HG03354 (cell line): Measurements from ENCODE around the gene SPATA31C2.
"Not testable (repeated sequence)": the region's sequence is repeated elsewhere in the genome, so short reads cannot be mapped to it uniquely, and the experiment has no call there.

ENCODE experiments used
- ATAC-seq: cut with Tn5 transposase; IDR thresholded peaks from one replicate; pipeline ENCODE4 v1.9.1; 2021; ENCODE audit warnings: mild to moderate bottlenecking; ENCODE audit not compliant: unreplicated experiment, poor library complexity, severe bottlenecking

The SPATA31C2 gene

DNA sequence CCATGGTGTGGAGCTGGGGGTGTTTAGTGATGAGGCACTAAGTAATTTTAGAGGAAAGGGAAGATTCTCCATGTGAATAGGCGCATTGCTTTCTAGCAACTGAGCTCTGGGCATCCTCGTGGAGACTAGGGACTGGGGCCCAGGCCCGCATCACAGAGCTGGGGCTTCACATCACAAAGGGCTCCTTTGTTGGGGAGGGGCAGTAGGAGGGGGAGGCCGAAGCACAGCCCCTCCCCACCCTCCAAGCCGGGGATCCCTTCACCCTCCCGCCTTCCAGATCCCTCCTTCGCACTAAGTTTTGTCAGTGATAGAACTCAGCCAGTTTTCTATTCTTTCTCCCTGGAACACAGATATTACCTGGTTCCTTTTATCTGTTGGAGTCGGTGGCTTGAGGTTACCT lies at the start of gene SPATA31C2:
Gene SPATA31C2, minus strand, starts transcription at position 101 of the 400 bp plus-strand sequence. Its CDS starts 29 bp downstream, at position 72.
- ATAC-seq: not testable (repeated sequence)

DNA sequence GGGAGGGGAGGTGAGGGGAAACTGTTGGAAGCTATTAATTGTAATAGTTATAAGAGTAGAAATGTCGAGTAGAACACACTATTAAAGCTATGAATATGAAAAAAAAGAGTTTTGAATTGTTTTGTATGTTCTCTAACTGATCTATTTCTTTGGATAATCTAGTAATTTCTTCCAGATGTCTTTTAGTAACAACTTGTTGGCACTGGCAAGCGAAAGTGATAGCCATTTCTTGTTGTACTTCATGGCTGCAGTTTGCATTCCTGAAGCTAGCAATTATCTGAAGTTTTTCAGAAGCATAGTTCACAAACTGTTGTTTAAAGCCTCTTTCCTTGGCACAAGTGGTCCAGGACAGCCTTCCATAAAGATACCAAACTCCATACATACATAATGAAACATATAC lies 49.4 kb upstream of the SPATA31C2 start:
- ATAC-seq: no peak

DNA sequence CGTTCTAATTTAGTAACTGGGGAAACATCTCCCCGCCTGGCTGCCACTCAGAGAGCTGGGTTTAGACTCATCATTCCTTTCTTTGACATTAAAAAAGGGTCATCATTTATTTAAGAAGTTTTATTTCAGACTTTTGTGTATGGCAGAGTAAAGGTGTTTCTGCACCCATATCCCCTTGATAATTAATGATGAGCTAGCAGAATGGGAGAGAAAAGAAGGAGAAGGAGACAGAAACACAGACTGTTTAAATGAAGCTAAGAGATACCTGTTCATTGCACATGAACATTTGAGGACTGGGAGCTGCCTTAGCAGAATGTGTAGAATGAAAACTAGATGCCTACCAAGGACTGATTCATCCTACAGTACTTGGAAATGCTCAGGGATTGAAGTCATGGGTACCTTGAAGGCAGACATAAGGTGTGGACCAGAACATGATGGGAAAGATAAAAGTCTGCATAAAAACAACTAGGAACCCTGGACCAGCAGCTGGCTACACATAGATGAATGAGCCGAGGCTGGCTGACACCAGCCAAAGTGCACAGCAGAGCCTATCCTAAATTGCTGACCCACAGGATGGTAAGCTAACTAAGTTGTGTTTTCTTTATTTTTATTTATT lies 48.3 kb upstream of the SPATA31C2 start:
- no peak for ATAC-seq

DNA sequence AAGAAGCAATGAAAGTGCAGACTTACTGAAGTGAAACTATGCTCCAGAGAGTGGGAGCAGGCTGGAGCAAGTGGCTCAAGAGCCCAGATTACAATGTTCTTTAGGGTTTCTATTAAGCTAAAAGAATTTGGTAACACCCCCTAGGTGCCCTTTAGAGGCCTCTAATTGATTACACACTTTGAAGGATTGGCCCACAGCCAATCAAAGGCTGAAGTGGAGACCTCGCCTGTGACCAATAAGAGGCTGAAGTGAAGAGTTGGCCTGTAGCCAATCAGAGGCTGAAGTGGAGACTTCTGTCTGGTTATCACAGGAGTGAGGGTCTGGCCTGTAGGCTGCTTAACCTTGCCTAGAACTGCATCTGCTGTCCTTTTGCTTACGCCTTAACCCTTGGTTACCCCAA lies 46.7 kb upstream of the SPATA31C2 start:
- ATAC-seq: no peak

DNA sequence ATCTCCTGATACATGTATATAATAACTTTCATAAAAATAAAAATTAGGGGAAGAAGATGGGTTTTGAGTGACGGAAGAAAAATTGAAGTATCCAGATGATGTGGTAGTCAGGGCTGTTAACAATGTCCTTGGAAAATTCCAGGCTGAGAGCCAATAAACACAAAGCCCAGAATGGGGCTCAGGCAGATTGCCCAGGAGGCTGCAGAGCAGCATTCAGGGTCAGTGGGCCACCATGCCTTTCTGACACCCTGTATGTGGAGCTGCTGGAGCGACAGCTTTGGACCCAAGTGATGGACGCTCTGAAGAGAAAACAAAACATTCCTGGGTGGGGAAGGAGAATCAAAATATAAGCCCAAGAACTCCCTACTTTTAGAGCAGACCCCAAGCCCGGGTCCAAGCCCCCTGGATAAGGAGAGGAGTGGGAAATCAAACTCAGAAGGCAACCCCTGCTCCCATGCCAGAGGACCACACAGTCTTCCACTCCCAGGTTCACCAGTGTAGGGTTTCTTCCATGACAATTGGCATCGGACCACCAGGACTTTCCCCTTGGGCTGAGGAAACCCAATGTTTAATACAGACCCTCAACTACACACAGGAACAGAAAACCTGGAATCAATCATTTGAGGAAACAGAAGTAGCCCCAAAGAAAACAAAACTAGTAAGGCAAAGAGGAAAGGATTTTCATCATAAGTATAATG lies 45.7 kb upstream of the SPATA31C2 start:
- ATAC-seq: no peak

DNA sequence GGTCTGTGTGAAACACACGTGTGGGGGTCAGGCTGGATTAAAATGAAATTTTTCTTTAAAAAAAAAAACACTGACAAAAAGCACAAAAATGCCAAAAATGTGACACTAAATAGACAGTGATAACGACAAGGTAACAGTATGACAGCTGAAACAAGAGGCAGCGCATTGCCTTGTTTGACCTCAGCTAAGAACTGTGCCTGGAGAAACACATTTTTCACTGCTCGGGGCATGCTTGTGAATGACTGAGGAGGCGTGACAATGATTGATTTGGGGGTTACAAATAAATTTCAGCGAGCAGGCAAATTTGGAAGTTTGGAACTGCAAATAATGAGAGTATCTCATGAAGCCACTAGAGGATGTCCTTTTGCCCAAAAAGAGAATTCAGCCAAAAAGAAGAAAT lies 44.2 kb upstream of the SPATA31C2 start:
- ATAC-seq: no peak

DNA sequence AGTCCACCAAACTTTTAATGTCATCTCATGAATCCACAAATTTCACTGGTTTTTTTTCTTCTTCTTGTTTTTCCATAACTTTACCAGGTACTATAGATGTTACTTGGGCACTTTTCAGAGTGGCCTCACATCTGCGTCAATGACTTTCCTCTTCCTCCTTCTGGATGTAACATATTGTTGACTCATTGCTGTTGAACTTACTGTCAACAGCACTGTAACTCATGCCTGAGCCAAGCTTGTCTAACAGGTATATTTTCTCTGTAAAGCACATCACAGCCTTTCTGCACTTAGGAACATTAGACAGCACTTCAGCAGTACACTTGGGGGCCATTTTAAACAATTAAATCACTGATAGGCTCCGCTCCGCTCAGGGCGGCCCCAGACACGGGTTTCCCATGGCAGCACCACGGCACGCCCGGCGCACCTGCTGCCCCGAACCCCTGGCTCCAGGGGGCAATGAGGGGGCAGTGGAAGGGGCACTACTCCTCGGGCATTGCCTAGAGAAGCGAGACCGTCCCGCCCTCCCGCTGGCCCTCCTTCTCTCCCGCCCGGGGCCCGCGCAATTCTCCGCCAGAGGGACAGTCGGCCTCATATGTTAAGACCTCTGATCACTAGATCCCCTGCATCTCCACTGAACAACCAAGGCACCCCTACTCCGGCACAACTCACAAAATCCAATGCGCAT lies 41.9 kb upstream of the SPATA31C2 start:
- no peak for ATAC-seq

DNA sequence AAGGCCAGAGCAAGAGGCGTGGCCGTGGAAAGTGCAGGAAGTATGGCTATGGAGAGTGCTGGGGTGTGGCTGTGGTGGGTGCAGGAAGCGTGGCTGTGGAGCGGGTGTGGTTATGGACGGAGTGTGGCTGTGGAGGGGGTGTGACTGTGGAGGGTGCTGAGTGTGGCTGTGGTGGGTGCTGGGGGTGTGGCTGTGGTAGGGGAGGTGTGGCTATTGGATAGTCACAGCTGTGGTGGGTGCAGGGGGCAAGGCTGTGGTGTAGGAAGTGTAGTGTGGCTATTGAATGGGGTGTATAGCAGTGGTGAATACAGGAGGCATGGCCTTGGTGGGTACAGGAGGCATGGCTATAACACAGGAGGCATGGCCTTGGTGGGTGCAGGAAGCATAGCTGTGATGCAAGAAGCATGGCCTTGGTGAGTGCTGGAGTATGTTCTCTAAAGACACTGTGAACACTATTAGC lies 40.8 kb upstream of the SPATA31C2 start:
- ATAC-seq: no peak

DNA sequence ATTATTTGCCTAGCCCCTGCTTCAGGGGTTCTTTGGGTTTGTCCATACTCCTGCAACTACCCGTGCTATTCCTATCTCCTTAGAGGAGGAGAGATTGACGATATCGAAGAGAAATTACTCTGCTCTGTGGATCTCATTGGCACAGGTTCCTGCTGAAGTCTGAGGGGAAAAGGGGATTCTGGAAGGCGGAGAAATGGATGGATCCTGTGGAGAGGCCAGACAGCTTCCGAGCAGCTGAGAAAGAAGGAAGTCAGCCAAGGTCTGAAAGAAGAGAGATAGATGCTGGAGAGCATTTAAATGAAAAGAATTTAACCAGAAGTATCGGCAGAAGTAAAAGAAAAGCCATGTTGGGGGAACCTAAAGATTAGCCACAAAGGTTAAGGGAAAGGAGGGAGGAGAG lies 40.4 kb upstream of the SPATA31C2 start:
- ATAC-seq: no peak

DNA sequence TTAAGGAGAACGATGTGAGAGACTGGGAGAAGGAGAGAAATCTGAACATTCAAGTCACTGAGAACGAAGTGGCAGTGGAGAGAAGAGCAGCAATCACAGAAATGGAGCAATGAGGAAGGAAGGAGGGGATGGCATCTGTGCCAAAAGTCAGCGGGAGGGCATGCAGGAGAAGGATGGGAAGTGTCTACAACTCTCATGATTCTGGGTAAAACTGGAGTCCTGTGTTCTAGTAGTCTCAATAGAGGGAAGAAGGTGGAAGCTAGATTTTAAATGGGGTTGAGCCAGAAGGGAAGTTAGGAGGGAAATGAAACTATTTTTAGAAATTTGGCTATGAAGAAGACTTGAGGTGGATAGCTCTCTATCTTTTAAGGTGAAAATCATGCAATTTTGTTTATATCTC lies 39.1 kb upstream of the SPATA31C2 start:
- no peak for ATAC-seq

DNA sequence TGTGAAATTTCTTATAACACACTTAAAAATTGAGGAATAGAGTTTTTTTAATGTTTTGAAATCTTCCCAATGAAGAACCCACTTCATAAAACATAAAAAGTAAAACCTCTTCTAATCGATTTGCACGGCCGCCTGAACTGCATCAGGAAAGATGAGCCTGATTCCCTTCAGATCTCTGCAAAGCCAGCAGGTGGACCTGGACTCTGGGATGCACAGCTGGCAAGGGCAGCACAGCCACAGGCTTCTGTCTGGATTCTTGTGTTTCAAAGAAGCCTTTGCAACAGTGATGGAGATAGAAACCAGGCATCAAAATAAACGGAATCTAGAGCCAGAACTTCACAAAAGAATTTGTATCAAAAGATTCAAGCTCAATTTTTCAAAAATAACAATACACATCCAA lies 36.0 kb upstream of the SPATA31C2 start:
- no peak for ATAC-seq

DNA sequence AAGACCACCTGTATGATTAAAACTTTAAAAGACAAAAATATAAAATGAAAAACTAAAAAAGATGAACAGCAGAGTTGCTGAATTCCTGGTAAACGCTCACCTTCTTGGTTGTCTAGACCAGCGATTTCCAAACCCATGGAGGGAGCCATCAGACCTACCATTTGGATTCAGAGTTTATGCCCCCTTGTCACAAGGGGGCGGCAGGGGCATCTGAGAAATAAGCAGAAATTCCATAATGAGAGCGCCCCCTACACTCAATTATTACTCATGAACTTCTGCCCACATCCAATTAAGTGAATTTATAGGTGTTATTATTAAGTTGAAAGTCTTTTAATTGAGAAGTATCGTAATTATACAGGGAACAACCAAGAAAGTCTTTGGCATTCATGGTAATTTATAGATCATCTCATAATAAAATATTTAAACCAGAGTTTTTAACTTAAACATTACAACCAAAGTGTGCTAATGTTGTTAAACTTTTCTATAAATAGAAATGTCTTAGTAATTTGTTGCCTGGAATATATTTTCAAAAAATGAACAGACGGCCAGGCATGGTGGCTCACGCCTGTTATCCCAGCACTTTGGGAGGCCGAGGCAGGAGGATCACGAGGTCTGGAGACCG lies 35.2 kb upstream of the SPATA31C2 start:
- ATAC-seq: no peak

DNA sequence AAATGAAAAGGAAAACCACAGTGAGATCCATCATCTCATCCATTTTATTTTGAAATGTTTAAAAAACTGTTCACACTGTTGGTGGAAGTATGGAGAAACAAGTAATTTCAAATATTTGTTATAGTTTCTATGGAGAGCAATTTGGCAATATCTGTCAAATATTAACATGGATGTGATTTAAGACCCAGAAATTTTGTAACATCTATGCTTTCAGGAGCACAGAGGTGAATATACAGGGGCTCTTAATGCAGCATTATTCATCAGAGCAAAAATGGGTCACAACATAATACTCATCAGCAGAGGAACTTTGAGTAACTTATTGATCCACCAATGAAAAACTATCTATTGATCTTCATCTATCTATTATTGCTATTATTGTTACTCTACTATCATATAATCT lies 31.4 kb upstream of the SPATA31C2 start:
- no peak for ATAC-seq

DNA sequence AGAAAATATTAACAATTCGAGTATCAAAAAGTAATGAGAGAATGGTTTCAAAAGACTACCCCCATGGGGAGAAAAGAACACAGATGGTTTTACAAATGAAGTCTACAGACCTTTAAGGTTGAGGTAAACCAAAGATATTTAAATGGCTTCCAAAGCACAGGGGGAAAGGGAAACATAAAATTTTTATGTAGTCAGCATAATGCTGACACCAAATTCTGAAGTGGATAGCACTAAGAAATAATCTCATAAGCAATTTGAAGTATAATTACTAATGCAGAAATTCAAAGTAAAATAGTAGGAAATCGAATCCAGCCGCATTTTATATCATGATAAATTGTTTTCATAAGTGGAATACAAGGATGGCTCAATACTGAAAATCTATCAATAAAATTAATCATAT lies 30.3 kb upstream of the SPATA31C2 start:
- no peak for ATAC-seq

DNA sequence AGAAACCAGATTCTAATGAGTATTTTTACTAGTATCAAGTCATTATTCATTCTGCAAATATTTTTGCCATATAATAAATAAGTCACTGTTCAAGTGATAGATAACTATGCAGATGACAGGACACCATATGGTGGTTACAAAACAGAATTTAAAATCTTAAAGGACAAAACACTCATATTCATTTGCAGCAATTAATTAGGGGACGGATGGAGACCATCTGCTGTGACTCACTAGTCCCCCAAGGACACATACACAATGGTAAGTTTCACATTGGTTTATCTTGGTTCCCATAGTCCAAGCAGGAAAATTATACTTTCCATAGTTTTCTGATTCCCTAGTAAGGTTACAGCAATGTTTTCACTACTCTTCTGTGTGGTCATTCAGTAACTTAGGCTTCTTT lies 28.4 kb upstream of the SPATA31C2 start:
- ATAC-seq: no peak

DNA sequence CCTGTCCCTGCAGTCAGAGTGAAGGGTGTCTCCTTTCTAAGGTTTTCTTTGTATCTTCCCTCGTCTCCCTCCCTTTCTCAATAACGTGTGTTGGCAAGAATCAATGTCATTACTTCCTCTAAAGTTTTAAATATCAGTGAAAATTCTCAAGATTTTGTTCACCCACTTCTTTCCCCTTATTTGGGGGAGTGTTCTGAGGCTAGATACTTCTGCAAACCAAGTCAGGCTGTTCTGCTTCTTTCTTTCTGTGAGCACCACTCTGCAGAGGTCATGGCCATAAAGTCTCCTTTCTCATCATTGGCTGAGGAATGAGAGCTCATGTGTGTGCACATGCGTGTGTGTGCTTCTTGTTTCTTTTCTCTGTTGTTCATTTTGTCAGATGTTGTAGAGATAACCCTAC lies 26.6 kb upstream of the SPATA31C2 start:
- no peak for ATAC-seq

DNA sequence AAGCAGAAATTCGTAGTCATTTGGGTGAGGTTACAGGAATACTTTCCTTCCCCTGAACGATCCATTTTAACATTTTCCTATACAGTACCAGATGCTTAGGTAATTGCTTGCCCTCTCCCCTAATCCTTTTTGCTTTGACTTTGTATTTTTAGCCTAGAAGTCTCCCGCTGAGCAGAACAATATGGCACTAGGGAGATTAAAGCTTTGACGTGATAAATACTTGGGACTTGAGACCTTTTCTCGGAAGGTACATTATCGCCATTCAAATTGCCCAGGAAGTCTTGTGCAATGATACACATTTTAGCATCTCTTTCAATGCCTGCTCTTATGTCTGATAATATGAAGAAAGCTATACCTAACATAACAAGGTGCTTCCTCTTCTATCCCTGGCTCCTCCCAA lies 22.9 kb upstream of the SPATA31C2 start:
- no peak for ATAC-seq

DNA sequence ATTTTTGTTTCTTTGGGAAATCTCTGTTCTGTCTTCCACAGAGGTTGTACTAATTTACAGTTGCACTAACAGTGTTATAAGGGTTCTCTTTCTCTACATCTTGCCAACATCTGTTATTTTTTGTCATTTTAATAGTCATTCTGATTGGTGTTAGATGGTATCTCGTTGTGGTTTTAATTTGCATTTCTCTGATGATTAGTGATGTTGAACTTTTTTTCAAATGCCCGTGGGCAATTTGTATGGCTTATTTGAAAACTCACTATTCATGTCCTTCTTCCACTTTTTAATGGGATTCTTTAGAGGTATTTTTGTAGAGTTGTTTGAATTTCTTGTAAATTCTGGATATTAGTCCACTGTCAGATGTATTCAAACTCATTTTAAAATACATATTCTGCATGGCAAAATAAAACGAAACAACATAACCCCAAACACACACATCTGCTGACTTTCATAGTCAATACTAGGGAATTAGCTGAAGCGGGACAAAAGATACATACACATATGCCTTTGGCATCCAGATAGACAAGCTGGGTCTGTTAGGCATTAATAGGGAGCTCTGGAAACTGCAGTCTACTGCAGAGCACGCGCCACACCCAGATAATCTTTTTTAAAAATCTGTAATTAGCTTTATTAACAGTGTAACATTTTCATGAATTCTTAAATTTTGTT lies 5.8 kb upstream of the SPATA31C2 start:
- ATAC-seq: no peak

DNA sequence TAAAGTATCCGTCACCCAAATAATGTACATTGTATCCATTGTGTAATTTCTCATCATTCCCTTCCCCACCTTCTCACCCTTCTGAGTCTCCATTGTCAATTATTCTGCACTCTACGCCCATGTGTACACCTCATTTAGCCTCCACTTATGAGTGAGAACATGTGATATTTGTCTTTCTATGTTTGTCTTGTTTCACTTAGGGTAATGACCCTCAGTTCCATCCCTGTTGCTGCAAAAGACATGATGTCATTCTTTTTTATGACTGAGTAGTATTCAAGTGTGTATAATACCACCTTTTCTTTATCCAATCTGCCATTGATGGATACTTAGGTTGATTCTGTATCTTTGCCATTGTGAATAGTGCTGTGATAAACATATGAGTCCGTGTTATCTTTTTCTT lies 4.9 kb upstream of the SPATA31C2 start:
- ATAC-seq: no peak

DNA sequence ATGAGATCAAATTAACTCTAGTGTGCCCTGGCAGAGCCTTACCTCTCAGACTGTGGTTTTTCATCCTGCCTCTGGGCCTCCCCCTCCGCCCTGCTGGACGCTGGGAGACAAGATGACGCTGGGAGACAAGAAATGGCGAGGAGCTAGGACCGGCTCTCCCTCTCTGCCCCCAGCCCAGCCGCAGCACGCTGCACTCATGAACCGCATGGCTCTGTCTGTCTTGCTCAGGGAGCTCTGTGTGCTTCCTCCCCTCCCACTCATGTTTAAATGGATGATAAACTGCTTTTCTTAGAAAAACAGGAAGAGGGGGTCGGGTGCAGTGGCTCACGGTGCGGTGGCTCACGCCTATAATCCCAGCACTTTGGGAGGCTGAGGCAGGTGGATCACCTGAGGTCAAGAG lies 4.7 kb downstream of the SPATA31C2 start:
- not testable (repeated sequence) for ATAC-seq
